GM23338 (cell line): Measurements from ENCODE around the gene SLC25A10. TPM values are rescaled to one million over a fixed set of nuclear protein-coding genes. Genes with fewer than 3 reads are reported as not detected.

Experiments used
- ATAC-seq: fragments of 200-7000 bp; cut with Tn5 transposase; 3 replicates; pipeline ENCODE4 v1.9.1; 2020
- DNase-seq: peaks from one replicate; pipeline ENCODE4 v3.0.0-alpha.2; 2015; ENCODE audit warnings: low spot score
- H2AFZ ChIP-seq: fragments of 200-600 bp; sonication (generic); 2 replicates; pipeline ENCODE4 v1.8.0; 2016; ENCODE audit warnings: antibody characterized with exemption, mild to moderate bottlenecking, moderate library complexity
- H3F3A ChIP-seq: fragments of 200-600 bp; sonication (generic); replicated peaks from 2 replicates; pipeline ENCODE4 v1.8.0; 2017; ENCODE audit warnings: antibody characterized with exemption, mixed run types, low read depth
- H3K27ac ChIP-seq: fragments of 200-600 bp; sonication (generic); 2 replicates; pipeline ENCODE4 v1.6.1; 2016; ENCODE audit warnings: low read depth
- H3K27me3 ChIP-seq: fragments of 200-600 bp; sonication (generic); 2 replicates; pipeline ENCODE4 v1.8.0; 2016; ENCODE audit warnings: mild to moderate bottlenecking, mixed run types, moderate library complexity; ENCODE audit not compliant: insufficient read depth
- H3K36me3 ChIP-seq: fragments of 200-600 bp; sonication (generic); 2 replicates; pipeline ENCODE4 v1.8.0; 2016; ENCODE audit warnings: mild to moderate bottlenecking; ENCODE audit not compliant: insufficient read depth
- H3K4me1 ChIP-seq: fragments of 200-600 bp; sonication (generic); 2 replicates; pipeline ENCODE4 v1.8.0; 2016; ENCODE audit warnings: mild to moderate bottlenecking, moderate library complexity; ENCODE audit not compliant: insufficient read depth
- H3K4me2 ChIP-seq: fragments of 200-600 bp; sonication (generic); 2 replicates; pipeline ENCODE4 v1.7.1; 2017; ENCODE audit warnings: mixed run types
- H3K4me3 ChIP-seq: fragments of 200-600 bp; sonication (generic); 2 replicates; pipeline ENCODE4 v1.6.1; 2016; ENCODE audit warnings: mixed run types
- H3K79me2 ChIP-seq: fragments of 200-600 bp; sonication (generic); replicated peaks from 2 replicates; pipeline ENCODE4 v1.8.0; 2017; ENCODE audit warnings: mild to moderate bottlenecking; ENCODE audit not compliant: insufficient read depth
- H3K9me2 ChIP-seq: fragments of 200-600 bp; sonication (generic); 2 replicates; pipeline ENCODE4 v1.8.0; 2017; ENCODE audit not compliant: insufficient read depth
- H4K20me1 ChIP-seq: fragments of 200-600 bp; sonication (generic); replicated peaks from 2 replicates; pipeline ENCODE4 v1.8.0; 2017; ENCODE audit warnings: mild to moderate bottlenecking; ENCODE audit not compliant: insufficient read depth
- H3K27ac Mint-ChIP-seq: 2 replicates; pipeline ENCODE4 v1.8.0; 2020; ENCODE audit warnings: inconsistent platforms, mild to moderate bottlenecking, moderate library complexity, mixed read lengths
- H3K27me3 Mint-ChIP-seq: 3 replicates; pipeline ENCODE4 v1.8.0; 2022; ENCODE audit warnings: low read depth, mild to moderate bottlenecking, moderate library complexity, mixed read lengths, inconsistent platforms; ENCODE audit not compliant: insufficient read depth, poor library complexity
- H3K36me3 Mint-ChIP-seq: 3 replicates; pipeline ENCODE4 v1.8.0; 2021; ENCODE audit warnings: low read depth, mild to moderate bottlenecking, inconsistent platforms, moderate library complexity, mixed read lengths
- H3K4me1 Mint-ChIP-seq: 3 replicates; pipeline ENCODE4 v1.8.0; 2020; ENCODE audit warnings: mild to moderate bottlenecking, inconsistent platforms, mixed read lengths
- H3K4me3 Mint-ChIP-seq: 3 replicates; pipeline ENCODE4 v1.8.0; 2021; ENCODE audit warnings: moderate library complexity, mild to moderate bottlenecking, inconsistent platforms, mixed read lengths
- H3K9me3 Mint-ChIP-seq: 3 replicates; pipeline ENCODE4 v1.8.0; 2020; ENCODE audit warnings: moderate library complexity, mild to moderate bottlenecking, inconsistent platforms, mixed read lengths
- CREB1 ChIP-seq: fragments of 250-450 bp; sonication (Bioruptor Pico); IDR thresholded peaks from 2 replicates; pipeline ENCODE4 v1.5.0; 2020; ENCODE audit warnings: low read depth, mild to moderate bottlenecking, moderate library complexity
- EZH2phosphoT487 ChIP-seq: fragments of 200-600 bp; sonication (generic); IDR thresholded peaks from one replicate; pipeline ENCODE4 v1.8.1; 2018; ENCODE audit warnings: antibody characterized with exemption; ENCODE audit not compliant: unreplicated experiment
- NANOG ChIP-seq: IDR thresholded peaks from 2 replicates; pipeline ENCODE4 v1.6.1; 2016; ENCODE audit warnings: antibody characterized with exemption, borderline replicate concordance
- POLR2AphosphoS5 ChIP-seq: IDR thresholded peaks from 2 replicates; pipeline ENCODE4 v1.6.1; 2016; ENCODE audit warnings: antibody characterized with exemption, low read depth
- ZNF331 ChIP-seq: fragments of 250-450 bp; sonication (Bioruptor Pico); IDR thresholded peaks from 2 replicates; pipeline ENCODE4 v1.5.0; 2020; ENCODE audit warnings: low read depth, mild to moderate bottlenecking, moderate library complexity
- polyA plus RNA-seq: library from polyadenylated mRNA; unstranded; fragments of >200 nt; fragmentation: Nextera tagmentation; extraction: Ambion mirVana; gene quantifications from 2 replicates; pipeline ENCODE4 v1.2.1, GENCODE V29; 2016
- total RNA-seq: library from RNA; depleted of rRNA; stranded (reverse); fragments of >200 nt; shearing (Covaris generic); gene quantifications from 2 replicates; pipeline ENCODE4 v1.2.3, GENCODE V29; 2014
- TF ChIP-seq, protein P1 (sequence below), 2 experiments: fragments of 200-600 bp in 1 of 2; sonication (generic) in 1 of 2; conservative IDR thresholded peaks; 2 replicates each; pipeline versions ENCODE4 v1.5.1 to v1.6.1; 2016 to 2017; ENCODE audit warnings: antibody characterized with exemption in 2 of 2, low read depth in 2 of 2, mild to moderate bottlenecking in 2 of 2, moderate library complexity in 1 of 2

Gene SLC25A10
- total and polyA plus RNA-seq, 2 experiments from 2014 or later, result 25.7 to 47.4 TPM

DNA sequence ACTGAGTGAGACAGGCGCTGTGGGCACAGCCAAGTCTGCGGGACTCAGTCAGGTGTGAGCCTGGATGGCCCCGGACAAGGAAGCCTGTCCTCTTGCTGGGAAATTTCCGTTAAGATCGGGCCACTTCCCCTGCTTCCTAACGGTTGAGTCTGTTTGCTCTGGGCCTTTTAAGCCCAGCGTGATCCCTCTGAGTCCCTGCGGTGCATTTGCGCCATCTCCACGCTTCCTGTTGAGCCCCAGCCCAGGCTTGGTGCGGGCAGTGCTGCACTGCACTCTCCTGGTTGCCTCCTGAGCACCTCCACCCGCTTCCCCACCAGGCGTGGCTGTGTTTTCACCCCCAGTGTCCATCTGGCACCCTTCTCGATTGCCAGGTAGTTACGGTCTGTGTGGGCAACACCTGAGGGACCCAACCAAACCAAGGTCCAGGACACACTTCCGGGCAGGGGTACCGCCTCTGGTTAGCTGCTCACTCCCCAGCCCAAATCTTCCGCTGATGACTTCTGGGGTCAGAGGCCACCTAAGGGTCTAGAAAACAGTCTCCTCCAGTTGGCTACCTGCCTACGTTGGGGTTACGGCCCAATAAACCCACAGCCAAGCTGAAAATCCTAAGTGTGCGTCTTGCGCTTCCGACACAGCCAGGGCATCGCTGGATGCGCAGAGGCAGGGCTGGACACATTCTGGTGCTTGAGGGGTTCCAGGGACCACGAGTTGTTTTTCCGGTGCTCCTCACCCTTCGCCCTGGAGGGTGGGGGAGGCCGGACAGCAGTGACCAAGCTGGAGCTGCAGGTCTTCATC is 1.4 kb upstream of the SLC25A10 start:
- peaks cover 22% of the 10 kb centered on the region for H3K27me3 Mint-ChIP-seq
- TF ChIP-seq, protein P1, sequence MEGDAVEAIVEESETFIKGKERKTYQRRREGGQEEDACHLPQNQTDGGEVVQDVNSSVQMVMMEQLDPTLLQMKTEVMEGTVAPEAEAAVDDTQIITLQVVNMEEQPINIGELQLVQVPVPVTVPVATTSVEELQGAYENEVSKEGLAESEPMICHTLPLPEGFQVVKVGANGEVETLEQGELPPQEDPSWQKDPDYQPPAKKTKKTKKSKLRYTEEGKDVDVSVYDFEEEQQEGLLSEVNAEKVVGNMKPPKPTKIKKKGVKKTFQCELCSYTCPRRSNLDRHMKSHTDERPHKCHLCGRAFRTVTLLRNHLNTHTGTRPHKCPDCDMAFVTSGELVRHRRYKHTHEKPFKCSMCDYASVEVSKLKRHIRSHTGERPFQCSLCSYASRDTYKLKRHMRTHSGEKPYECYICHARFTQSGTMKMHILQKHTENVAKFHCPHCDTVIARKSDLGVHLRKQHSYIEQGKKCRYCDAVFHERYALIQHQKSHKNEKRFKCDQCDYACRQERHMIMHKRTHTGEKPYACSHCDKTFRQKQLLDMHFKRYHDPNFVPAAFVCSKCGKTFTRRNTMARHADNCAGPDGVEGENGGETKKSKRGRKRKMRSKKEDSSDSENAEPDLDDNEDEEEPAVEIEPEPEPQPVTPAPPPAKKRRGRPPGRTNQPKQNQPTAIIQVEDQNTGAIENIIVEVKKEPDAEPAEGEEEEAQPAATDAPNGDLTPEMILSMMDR (conservative IDR thresholded peaks at IDR 0.05; ENCODE audit: low read depth in 2 of 2), result 0 out of 4 replicates have a peak, but pooled peaks of 1 of the 2 experiments have one; percentile 1
- TF ChIP-seq NANOG (no peak), POLR2AphosphoS5 (0 out of 2 replicates have a peak, but pooled peaks have one; percentile 43)
- peak overlapping the region; percentile 79 for H3K4me3 Mint-ChIP-seq
- ATAC-seq (peak; percentile 14), DNase-seq (no peak)
- Histone ChIP-seq H2AFZ (no peak overlapping the region), H3K27me3 (no peaks in the 10 kb centered on the region), H3K4me2 (peak overlapping the region; percentile 97), H3K79me2 (peaks cover 13% of the 10 kb centered on the region), H3K27ac (no peak overlapping the region), H3K4me3 (peak overlapping the region; percentile 77), H3K36me3 (peaks cover 4% of the 10 kb centered on the region; the same call in 1 of the 2 replicates), H3K4me1 (peaks cover 24% of the 10 kb centered on the region; the same call in 1 of the 2 replicates), H4K20me1 (no peaks in the 10 kb centered on the region; the same call in none of the 2 replicates), H3F3A (peaks cover 29% of the 10 kb centered on the region), H3K9me2 (no peaks in the 10 kb centered on the region)
- H3K9me3 Mint-ChIP-seq, result no peaks in the 10 kb centered on the region
- peaks cover 21% of the 10 kb centered on the region for H3K36me3 Mint-ChIP-seq
- H3K27ac Mint-ChIP-seq, result peak overlapping the region; percentile 80
- peaks cover 25% of the 10 kb centered on the region for H3K4me1 Mint-ChIP-seq

DNA sequence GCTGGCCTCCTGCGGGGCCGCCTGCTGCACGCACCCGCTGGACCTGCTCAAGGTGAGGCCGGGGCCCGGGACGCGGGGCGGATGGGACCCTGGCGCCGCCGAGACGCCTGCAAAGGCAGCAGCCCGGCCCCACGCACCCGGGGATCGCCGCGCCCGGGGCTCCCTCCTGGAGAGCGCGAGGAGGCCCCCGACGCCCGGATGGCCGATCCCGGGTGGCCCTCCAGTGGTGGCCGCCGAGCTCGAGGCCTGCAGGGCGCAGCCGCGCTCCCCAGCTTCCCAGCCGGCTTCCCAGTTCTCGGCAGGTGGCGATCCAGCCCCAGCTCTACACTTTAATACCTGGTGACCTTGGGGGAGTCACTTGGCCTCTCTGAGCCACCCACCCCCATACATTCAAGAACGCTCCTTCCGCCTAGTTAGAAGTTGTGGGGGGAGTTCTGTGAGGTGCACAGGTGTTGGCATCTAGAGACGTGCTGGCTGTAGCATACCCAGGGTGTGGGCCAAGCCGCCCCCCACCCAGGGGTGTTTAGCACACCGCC is 452 bp downstream of the SLC25A10 start:
- Histone ChIP-seq H3K36me3 (no peaks in the 10 kb centered on the region), H3K9me2 (no peaks in the 10 kb centered on the region), H3K27ac (no peak overlapping the region), H3K27me3 (no peaks in the 10 kb centered on the region), H3F3A (peaks cover 22% of the 10 kb centered on the region), H3K4me1 (peaks cover 24% of the 10 kb centered on the region; the same call in 1 of the 2 replicates), H3K4me3 (peak overlapping the region; percentile 77), H4K20me1 (no peaks in the 10 kb centered on the region; the same call in 1 of the 2 replicates), H3K4me2 (peak overlapping the region; percentile 93), H2AFZ (no peak overlapping the region), H3K79me2 (peaks cover 13% of the 10 kb centered on the region)
- H3K36me3 Mint-ChIP-seq, result peaks cover 4% of the 10 kb centered on the region; the same call in 2 of the 3 replicates
- DNase-seq (no peak), ATAC-seq (peak; percentile 10)
- no peaks in the 10 kb centered on the region for H3K9me3 Mint-ChIP-seq
- H3K4me3 Mint-ChIP-seq, result peak overlapping the region; percentile 89
- H3K27me3 Mint-ChIP-seq, result peaks cover 20% of the 10 kb centered on the region
- H3K4me1 Mint-ChIP-seq, result peaks cover 25% of the 10 kb centered on the region
- peak overlapping the region; percentile 59; the same call in 1 of the 2 replicates for H3K27ac Mint-ChIP-seq
- TF ChIP-seq, protein P1 (conservative IDR thresholded peaks at IDR 0.05; ENCODE audit: low read depth in 2 of 2), result 0 out of 4 replicates have a peak, but pooled peaks of 1 of the 2 experiments have one; percentile 20
- no peak for TF ChIP-seq CREB1 (CRISPR knock-in tag)
- no peak for TF ChIP-seq POLR2AphosphoS5
- no peak for TF ChIP-seq ZNF331 (CRISPR knock-in tag)
- TF ChIP-seq EZH2phosphoT487, result no peak
